GM12874 (cell line): ENCODE measurements around the gene FOXJ1.

Source experiments
- CTCF ChIP-seq: IDR thresholded peaks from 2 replicates; pipeline ENCODE4 v1.5.1; 2011; ENCODE audit warnings: low read depth, mild to moderate bottlenecking, control low read depth, low read length, moderate library complexity; ENCODE audit not compliant: insufficient read depth

The FOXJ1 gene

GRCh38 chr17:76091526-76092286 lies 49.3 kb downstream of the FOXJ1 start:
- no peak for TF ChIP-seq CTCF

DNA sequence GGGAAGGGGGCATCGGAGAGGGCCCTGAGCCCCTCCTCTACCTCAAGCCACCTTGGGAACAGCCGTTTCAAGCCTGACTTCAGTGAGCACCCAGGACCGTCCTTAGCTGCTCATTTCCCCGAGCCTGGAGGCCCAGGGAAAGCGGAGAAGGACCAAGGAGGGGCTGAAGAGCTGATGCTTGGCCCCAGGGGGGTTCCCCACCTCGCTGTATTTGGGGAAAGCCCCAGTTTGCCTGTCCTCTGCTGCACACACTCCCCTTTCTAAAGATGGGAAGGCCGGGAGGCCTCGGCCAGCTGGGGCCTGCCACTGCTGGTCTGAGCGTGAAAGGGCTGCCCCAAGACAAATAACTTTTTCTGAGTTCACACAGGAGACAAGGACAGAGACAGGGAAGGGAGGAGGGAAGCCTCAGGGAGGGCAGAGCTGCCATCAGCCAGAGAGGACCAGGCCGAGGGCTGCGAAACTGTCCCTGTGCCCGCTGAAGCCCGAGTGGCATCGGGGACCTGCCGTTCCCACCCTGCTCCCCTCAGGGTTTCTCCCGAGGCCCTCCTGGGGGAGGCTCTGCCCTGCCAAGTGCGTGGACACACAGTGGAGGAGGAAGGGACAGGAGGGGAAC lies 50.4 kb downstream of the FOXJ1 start:
- TF ChIP-seq CTCF, result no peak

DNA sequence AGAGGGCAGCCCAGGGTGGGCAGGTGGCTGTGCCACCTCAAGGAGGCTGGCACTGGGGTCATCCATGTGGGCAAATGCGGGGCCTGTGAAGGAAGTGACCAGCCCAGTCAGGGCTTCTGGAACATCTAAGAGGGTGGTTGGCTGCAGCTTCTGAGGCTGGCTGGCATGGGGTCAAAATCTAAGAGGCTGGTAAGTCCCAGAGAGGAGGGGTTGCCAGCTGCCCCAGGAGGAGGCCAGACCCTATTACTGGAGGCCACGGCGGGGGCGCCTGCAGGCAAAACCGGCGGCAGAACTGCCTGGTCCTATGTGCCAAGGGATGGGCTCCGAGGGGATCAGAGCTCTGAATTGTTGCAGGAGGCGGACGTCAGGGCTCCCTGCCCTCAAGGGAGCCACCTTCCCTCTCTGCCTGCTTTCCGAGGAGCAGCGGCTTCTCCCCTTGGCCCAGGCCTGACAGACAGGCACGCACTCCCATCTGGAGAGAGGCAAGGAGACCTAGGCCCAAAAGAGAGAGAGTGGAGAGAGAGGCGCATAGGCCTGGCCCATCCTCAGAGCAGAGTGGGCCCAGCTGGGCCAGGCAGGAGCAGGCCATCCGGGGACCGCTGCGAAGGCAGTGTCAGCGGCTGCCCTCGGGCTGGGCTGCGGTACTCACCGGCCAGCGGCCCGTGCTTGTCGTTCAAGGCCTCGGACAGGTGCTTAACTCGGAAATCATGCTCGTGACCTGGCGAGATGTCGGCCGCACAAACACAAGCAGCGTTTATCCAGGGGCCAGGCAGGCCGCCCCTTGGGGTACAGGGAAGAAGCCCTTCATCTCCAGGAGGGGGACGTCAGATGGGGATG lies 51.1 kb downstream of the FOXJ1 start:
- TF ChIP-seq CTCF, result no peak

DNA sequence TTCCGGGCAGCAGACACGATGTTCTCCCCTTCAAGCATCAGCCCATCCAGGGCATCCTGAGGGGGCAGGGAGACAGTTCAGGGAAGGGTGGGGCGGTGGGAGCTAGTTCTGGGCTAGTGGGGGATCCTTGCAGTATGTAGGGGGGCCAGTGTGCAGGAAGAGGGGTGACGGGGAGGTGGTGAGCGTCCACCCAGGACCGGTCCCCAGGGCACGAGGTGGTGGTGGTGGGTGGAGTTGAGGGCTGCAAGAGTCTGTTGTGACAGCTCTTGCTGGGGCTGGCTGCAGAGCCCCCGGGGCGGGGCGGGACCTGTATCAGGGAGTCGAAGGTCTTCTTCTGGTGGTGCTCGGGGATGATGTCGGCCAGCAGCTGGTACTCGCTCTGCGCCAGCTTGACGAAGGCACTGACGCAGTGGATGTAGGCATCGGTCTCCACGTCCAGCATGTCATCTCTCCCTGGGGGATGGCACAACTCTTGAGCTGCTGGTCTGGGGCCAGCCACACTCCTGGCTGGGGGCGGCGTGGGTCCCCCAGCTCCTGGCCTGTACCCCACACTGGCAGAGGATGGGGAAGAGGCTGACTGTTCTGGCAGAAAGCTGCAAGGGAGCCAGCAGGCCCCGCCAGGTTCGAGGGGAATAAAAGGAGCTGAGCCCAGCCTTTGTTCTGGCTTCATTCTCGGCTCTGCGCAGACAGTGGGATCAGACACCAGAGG lies 52.0 kb downstream of the FOXJ1 start:
- no peak for TF ChIP-seq CTCF

- TF ChIP-seq CTCF, result no peak
These were observed 52.8 kb downstream of the FOXJ1 start for GRCh38 chr17:76088041-76088867.

- TF ChIP-seq CTCF, result no peak
These were observed 53.5 kb downstream of the FOXJ1 start for GRCh38 chr17:76087531-76087930.
